Chondrocyte (in vitro differentiated cells): ENCODE measurements around the gene TMOD4. TPM values are rescaled to one million over a fixed set of nuclear protein-coding genes. Genes with fewer than 3 reads are reported as not detected.

Experiments
- DNase-seq: peaks from one replicate; pipeline ENCODE4 v3.0.0; 2021; ENCODE audit warnings: mixed read lengths, low spot score
- H3K27ac Mint-ChIP-seq: one replicate; pipeline ENCODE4 v1.8.0; 2021; ENCODE audit warnings: mild to moderate bottlenecking, moderate library complexity, mixed read lengths; ENCODE audit not compliant: unreplicated experiment
- H3K27me3 Mint-ChIP-seq: 2 replicates; pipeline ENCODE4 v1.8.0; 2021; ENCODE audit warnings: low read depth, mixed read lengths
- H3K36me3 Mint-ChIP-seq: 2 replicates; pipeline ENCODE4 v1.8.0; 2021; ENCODE audit warnings: low read depth, mixed read lengths
- H3K4me1 Mint-ChIP-seq: 2 replicates; pipeline ENCODE4 v1.8.0; 2021; ENCODE audit warnings: low read depth, mild to moderate bottlenecking, mixed read lengths
- H3K4me3 Mint-ChIP-seq: one replicate; pipeline ENCODE4 v1.8.0; 2021; ENCODE audit warnings: mild to moderate bottlenecking, moderate library complexity, mixed read lengths; ENCODE audit not compliant: unreplicated experiment
- H3K9me3 Mint-ChIP-seq: 2 replicates; pipeline ENCODE4 v1.8.0; 2021; ENCODE audit warnings: low read depth, mixed read lengths
- CTCF ChIP-seq: fragments of 200-600 bp; sonication (generic); IDR thresholded peaks from 2 replicates; pipeline ENCODE4 v1.5.0; 2021; ENCODE audit warnings: antibody characterized with exemption, mild to moderate bottlenecking, moderate library complexity
- total RNA-seq: library from RNA; stranded (reverse); gene quantifications from 3 replicates; pipeline ENCODE4 v1.2.1, GENCODE V29; 2021

TMOD4 gene
- total RNA-seq, 1 donor from 2014 or later = 0.60 TPM

- H3K4me1 Mint-ChIP-seq = peaks cover 34% of the 10 kb centered on the region
- peak overlapping the region; percentile 97 for H3K4me3 Mint-ChIP-seq
- H3K27me3 Mint-ChIP-seq = no peaks in the 10 kb centered on the region
- H3K36me3 Mint-ChIP-seq = peaks cover 18% of the 10 kb centered on the region
- H3K27ac Mint-ChIP-seq = peak overlapping the region; percentile 99
- TF ChIP-seq CTCF = peak; percentile 18
- DNase-seq = no peak
- H3K9me3 Mint-ChIP-seq = no peaks in the 10 kb centered on the region
These were observed 10.5 kb downstream of the TMOD4 start for GRCh38 chr1:151165281-151165737.

DNA sequence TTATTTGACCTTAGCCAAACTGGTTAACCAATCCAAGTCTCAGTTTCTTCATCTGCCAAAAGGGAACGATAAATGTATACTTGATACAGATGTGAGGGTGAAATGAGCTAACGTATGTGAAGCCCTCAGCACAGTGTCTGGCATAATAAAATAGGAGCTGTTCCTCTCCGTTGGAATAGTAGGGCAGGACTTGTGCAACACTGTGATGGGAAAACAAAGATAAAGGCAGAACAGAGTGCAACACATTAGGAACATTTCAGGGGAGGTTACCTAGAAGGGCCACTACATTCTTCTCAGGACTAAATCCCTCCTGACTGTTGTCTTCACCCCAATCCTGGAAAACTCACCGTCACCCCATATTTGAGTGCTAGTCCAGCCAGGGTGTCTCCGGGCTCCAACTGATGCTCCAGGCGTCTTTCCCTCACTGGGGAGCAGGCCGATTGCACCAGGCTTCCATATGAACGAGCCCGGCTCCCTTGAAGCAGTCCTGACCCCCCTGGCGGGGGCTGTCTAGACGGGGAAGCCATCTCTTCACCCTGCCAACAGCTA is 11.0 kb downstream of the TMOD4 start:
- DNase-seq = no peak
- Mint-ChIP-seq H3K9me3 (no peaks in the 10 kb centered on the region), H3K36me3 (peaks cover 19% of the 10 kb centered on the region), H3K4me3 (peak overlapping the region; percentile 97), H3K4me1 (peaks cover 34% of the 10 kb centered on the region), H3K27me3 (no peaks in the 10 kb centered on the region), H3K27ac (peak overlapping the region; percentile 99)
- no peak for TF ChIP-seq CTCF

DNA sequence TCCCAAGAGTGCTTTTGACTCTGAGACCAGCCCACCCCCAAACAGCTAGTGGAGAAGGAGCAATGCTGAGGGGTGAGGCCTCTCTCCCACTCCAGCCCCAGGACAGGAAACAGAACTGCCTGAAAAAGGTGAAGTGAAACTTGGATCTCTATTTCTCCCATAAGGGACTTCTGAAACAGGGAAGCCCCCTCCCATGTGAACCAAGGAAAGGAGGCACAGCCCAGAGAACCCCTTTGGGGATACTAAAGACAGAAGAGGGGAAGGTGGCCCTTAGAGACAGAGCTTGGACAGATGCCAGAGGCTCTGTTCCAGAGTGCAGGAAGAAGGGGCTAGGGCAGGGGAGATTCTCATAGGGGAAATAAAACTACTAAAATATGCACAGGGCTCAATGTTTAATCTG is 16.4 kb downstream of the TMOD4 start:
- Mint-ChIP-seq H3K27ac (no peak overlapping the region), H3K9me3 (no peaks in the 10 kb centered on the region)

GRCh38 chr1:151158751-151159251 is 17.0 kb downstream of the TMOD4 start:
- Mint-ChIP-seq H3K4me3 (no peak overlapping the region), H3K4me1 (peaks cover 4% of the 10 kb centered on the region), H3K27me3 (no peaks in the 10 kb centered on the region), H3K36me3 (peaks cover 16% of the 10 kb centered on the region), H3K27ac (no peak overlapping the region), H3K9me3 (no peaks in the 10 kb centered on the region)
- peak; percentile 89 for DNase-seq
- no peak for TF ChIP-seq CTCF

More for the DNA sequence above, 16.4 kb downstream of the TMOD4 start:
- TF ChIP-seq CTCF = no peak
- no peaks in the 10 kb centered on the region for H3K27me3 Mint-ChIP-seq
- H3K4me1 Mint-ChIP-seq = peaks cover 8% of the 10 kb centered on the region
- DNase-seq = peak; percentile 12
- peaks cover 16% of the 10 kb centered on the region for H3K36me3 Mint-ChIP-seq
- no peak overlapping the region for H3K4me3 Mint-ChIP-seq

DNA sequence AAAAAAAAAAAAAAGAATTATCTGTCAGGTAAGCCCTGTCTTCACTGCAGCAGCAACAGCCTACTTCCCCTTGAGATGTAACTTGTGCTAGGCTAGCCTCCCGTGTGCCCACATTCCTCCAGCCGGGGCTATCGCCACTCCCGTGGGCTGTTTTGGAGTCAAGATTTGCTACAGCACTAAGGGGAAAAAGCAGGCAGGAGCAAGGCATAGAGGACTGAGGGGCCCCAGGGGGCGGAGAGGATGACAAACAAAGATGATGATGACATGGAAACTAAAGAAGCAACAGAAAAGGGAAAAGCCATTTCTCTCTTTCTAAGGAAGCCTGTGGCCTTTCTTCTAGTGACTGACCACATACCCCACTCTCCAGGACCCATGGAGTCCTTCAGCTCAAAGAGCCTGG is 17.5 kb downstream of the TMOD4 start:
- H3K27me3 Mint-ChIP-seq = no peaks in the 10 kb centered on the region
- no peak overlapping the region for H3K27ac Mint-ChIP-seq

More for the DNA sequence above, 17.5 kb downstream of the TMOD4 start:
- TF ChIP-seq CTCF = no peak
- Mint-ChIP-seq H3K36me3 (peaks cover 16% of the 10 kb centered on the region), H3K9me3 (no peaks in the 10 kb centered on the region), H3K4me3 (no peak overlapping the region), H3K4me1 (peaks cover 4% of the 10 kb centered on the region)
- peak; percentile 32 for DNase-seq
